ENCODE data around the gene SLC22A14.
"Not testable (repeated sequence)": the region's sequence is repeated elsewhere in the genome, so short reads cannot be mapped to it uniquely, and the experiment has no call there.

Gene SLC22A14, protein sequence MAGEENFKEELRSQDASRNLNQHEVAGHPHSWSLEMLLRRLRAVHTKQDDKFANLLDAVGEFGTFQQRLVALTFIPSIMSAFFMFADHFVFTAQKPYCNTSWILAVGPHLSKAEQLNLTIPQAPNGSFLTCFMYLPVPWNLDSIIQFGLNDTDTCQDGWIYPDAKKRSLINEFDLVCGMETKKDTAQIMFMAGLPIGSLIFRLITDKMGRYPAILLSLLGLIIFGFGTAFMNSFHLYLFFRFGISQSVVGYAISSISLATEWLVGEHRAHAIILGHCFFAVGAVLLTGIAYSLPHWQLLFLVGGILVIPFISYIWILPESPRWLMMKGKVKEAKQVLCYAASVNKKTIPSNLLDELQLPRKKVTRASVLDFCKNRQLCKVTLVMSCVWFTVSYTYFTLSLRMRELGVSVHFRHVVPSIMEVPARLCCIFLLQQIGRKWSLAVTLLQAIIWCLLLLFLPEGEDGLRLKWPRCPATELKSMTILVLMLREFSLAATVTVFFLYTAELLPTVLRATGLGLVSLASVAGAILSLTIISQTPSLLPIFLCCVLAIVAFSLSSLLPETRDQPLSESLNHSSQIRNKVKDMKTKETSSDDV

DNA sequence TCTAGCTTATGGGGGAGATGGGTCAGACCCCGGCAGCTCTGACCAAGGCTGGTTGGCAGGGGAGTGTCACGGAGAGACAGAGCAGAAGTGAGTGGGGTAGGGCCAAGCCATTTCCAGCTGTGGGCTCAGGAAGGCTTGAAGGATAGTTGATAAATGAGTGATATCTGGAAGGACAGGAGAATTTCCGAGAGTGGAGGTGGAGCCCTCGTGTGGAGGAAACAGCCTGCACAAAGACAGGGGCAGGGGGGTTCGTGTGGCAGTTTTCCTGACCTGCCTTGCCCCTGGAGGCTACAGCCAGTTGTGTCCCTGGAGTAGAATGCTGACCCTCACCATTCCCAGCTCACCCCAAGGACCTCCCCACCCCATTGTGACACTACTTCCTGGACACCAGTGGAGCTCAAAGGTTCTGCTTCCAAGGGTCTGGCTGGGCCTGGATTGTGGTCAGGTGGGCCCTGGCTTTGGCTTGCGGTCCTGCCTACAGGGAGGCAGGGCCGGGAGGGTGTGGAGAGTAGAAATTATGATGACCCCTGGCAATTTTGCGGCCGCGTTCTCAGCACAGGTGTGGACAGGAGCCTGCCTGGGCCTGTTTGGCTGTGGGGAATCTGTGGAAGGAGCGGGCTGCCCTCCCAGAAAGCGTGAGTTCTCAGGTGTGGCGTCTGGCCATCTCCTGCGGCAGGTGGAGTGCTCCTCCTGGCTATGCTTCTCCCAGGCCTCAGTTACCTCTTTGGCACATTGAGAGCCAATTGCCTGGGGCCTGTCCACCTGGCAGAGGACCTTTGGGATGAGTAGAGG lies at the start of gene SLC22A14:
Gene SLC22A14, plus strand, starts transcription at position 400 of the 792 bp plus-strand sequence. CDS start 23,733 bp downstream, outside the sequence.
- DNase-seq = no peak

DNA sequence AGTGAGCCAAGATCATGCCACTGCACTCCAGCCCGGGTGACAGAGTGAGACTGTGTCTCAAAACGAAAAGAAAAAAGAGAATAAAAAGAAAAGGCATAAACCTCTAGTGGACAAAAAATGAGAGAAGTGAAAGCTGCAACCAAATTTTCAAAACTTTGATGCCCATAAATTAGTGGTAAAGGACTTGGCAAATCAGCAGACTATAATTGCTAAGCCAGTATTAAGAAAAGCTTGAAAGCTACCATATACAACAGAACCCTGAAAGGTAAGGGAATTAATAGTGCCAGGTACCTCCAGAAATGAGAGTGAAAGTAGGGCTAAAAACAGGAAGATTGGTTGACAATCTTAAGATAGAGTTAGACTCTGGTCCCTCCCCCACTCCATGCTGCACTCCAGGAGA lies 49.4 kb upstream of the SLC22A14 start:
- DNase-seq = no peak

DNA sequence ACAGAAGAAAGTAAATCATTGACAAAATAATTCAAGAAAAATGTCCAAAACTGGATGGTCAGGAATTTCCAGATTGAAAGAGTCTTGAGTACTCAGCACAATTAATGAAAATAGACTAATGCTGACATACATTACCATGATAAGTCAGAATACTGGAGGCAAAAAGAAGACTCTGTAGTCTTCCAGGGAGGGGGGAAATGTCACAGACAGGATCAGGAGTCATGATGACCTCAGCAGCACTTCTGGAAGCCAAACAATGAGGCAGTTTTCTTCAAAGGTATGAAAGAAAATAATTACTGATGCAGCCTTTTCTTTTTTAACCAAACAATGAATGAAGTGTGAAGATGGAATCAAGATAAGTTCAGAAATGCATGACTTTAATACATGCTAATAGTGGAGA lies 46.6 kb upstream of the SLC22A14 start:
- DNase-seq = no peak

DNA sequence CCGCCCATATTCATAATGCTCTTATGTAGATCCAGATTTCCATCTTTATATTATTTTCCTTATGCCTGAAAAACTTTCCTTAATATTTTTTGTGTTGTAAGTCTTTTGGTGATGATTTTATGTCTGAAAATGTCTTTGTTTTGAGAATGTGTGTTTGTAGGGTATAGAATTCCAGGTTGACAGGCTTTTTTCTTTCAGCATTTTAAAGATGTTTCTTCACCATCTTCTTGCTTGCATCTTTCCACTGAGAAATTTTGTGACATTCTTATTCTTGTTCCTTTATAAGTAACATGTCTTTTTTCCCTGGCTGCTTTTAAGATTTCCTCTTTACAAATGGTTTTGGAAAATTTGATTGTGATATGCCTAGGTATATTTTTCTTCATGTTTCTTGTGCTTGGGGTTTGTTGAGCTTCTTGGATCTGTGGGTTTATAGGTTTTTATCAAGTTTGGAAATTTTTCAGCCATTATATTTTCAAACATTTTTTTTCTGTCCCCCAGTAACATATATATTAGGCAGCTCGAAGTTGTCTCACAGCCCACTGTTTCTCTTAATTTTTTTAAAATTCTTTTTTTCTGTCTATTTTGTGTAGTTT lies 43.6 kb upstream of the SLC22A14 start:
- DNase-seq = no peak

DNA sequence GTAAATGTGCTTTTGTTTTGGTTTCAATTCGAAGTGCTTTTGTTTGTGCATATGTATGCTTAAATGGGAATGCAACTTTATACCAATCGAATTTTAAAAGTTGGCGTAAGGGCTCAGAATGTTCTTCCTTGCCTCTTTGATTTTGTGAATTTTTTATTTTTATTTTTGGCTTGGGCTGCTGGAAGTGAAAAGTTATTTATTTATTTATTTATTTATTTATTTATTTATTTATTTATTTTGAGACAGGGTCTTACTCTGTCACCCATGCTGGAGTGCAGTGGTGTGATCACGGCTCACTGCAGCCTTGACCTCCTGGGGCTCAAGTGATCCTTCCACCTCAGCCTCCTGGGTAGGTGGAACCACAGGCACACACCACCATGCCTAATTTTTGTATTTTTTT lies 39.3 kb upstream of the SLC22A14 start:
- not testable (repeated sequence) for DNase-seq

DNA sequence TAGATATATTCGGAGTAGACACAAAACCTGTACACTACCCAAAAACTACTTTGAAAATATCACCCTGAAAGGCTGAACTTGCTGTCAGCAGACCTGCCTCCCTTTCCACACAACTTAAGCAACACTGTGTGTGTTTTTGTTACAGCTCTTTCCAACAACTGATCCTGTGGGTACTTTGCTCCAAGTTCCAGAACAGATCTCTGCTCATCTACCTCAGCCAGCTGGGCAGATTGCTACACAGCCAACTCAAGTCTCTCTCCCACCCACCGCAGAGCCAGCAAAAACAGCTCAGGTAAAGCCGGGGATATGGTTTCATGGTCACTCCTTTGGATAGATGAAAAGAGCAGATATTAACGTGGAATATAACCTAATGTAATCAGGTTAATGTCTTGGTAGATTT lies 36.2 kb upstream of the SLC22A14 start:
- DNase-seq = no peak

DNA sequence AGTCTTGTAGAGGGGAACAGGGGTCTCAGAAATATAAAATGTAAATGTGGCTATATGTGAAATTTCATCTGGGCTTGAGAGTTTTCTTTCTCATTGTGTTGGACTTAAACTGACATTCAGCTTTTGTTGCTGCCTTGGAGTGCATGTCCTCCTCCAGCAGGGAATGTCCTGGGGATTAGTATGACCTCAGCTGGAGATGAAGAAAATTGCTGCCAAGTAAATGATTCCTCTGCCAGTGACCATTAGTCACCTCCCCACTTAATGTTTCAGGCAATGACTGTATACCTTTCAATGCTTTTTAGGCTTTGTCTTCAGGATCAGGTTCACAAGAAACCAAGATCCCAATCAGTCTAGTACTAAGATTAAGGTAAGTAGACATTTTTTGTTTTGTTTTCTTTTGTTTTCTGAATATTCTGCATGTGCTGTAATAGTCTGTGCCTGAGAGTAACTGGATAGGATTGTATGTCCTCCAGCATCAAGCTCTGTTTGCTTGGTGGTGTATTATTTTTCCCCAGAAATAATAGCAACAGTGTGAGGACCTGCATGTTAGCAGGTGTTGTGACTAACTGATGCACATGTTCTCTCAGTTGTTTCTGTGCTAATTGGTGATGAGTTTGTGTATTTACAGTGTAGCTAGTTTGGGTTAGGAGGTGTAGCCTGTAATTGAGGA lies 34.6 kb upstream of the SLC22A14 start:
- no peak for DNase-seq

DNA sequence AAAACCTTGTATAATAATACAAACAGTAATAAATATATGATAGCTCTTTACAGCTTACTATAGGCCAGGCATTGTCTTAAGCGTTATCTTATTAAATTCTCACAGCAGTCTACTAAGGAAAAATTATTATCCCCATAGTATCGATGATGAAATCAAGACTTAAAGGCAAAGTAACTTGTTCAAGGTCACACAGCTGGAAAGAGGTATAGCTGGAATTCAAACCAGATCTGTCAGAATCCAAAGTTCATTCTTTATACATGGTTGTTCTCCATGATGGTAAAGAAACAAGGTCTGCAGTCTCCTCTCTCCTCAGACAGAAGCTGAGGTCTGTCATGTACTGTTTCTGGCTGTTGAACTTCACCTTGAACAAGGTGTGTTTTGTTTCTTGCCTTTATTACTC lies 31.9 kb upstream of the SLC22A14 start:
- no peak for DNase-seq

DNA sequence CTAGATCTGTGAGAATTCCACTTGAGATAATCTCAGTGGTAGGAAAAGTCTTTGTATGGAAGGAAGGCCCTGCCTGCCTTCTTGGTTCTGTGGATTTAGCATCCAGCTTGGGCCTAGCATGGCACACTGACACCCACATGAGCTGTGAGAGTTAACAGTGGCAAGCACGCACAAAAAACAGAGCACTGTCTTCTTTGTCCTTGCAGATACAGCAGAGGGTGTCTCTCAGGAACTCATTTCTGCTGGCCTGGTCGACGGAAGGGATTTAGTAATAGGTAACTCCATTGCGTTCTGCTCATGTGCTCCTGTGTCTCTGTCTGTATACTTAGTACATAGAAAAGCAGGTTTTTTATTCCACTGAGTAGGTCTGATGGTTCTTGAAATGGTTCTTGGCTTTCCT lies 30.9 kb upstream of the SLC22A14 start:
- DNase-seq = no peak

DNA sequence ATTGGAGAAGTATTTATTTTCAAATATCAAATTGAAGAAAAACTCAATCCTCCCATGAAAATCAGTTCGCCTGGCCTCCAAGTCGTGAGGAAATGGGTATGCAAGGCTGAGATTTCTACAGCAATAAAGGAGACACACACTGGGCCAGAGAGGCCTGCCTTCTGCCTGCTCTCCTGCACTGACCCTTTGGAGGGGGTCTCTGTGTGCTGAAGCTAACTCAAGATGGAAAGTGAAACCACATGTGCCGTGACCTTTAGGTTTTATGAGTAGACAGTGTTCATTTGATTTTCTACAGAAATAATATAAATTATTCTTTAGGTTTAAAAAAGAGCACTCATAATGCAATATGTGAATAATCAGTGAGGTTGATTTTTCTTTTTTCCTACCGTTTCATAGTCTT lies 28.4 kb upstream of the SLC22A14 start:
- DNase-seq = no peak

DNA sequence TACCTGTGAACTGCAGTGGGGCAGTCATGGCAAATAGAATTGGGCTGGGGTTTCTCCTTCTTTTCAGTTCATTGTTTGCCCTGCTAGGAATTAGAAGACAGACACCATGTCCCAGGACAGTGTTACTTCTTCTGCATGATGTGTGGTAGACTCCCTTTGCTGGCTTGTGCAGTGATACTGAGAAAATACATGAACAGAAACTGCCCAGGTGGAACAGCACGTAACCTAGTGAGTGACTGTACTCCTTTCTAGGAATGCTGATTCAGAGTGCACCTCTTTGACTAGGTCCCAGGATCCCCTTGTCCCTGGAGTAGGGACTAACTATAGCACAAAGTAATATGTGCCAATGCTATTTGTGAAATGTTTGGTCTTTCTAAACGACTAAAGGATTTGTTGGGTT lies 27.2 kb upstream of the SLC22A14 start:
- DNase-seq = no peak

DNA sequence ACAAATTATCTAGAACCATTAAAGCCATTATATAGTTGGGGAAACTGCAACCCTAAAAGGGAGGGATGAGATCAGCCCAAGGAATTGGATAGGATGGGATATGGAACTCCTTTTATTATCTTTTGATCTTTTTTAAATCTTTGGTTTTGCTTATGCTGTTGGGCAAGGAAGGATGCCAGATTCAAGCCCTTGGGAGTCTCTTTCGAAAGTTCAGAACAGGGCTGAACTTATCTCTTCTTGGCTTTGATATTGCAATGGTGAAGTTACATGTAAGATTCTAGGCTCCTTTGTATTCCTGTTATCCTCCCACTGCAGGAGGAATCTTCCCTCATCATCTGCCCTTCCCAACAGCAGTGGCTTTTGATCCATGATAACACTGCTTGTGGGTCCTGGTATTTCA lies 26.5 kb upstream of the SLC22A14 start:
- no peak for DNase-seq

DNA sequence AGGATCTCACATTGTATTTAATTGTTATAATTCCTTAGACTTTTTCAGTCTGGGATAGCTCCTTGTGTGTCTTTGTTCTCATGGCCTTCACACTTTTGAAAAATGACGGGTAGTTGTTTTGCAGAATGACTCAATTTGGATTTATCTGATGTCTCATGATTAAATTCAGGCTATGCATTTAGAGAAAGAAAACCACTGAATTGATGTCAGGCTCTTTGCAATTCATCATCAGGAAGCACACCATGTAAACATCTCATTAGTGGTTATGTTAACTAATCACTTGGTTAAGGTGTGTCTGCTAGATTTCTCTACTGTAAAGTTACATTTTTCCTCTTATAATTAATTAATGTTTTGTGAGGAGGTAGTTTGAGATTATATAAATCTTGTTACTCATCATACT lies 24.5 kb upstream of the SLC22A14 start:
- DNase-seq = no peak

DNA sequence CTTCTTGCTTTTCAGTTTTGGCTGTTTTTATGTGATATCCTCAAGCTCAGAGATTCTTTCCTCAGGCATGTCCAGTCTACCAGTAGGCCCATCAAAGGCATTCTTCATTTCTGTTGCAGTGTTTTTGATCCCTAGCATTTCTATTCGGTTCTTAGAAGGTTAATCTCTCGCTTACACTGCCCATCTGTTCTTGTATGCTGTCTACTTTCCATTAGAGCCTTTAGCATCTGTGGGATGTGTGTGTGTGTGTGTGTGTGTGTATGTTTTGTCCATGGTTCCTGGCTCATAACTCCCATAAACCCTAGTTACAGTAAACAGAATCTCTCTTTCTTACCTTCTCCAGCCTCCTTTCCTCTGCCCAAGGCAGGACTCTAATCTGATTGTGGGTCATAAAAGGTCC lies 21.6 kb upstream of the SLC22A14 start:
- DNase-seq = no peak

DNA sequence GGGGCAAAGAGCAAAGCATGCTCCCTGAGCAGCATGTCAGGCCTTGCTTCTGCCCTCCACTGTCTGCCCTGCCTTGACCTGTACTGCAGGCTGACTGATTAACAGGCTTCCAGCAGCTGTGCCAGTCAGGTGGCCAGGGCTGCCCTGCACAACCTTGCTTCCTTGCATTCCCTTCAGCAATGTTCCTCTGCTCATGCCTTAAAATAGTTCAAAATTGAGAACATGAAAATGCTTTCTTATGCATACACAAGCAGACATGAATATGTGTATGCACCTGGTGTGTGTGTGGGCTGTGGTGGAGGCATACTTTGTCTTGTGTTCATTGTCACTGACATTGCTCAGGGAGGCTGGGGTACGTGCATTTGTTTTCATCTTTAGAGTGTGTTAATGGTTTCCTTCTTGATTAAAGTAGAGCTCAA lies 17.7 kb upstream of the SLC22A14 start:
- no peak for DNase-seq

DNA sequence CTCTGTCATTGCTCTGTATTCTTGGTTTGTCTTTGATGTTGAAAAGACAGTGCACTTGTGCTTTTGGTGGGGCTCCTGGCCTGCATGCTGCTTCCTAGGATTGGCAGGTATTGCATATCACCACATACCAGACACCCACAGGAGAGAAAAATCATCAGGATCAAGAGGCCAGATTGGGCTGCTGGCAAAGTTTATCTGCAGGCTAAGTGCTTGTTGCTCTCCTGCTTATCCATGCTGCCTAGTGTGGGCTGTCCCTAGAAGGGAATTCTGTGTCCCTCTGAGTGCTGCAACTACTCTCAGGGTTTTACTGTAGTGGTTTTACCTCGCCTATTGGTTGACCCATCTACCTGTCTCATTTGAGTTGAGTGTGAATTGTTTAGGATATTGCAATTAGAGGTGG lies 17.3 kb upstream of the SLC22A14 start:
- no peak for DNase-seq

DNA sequence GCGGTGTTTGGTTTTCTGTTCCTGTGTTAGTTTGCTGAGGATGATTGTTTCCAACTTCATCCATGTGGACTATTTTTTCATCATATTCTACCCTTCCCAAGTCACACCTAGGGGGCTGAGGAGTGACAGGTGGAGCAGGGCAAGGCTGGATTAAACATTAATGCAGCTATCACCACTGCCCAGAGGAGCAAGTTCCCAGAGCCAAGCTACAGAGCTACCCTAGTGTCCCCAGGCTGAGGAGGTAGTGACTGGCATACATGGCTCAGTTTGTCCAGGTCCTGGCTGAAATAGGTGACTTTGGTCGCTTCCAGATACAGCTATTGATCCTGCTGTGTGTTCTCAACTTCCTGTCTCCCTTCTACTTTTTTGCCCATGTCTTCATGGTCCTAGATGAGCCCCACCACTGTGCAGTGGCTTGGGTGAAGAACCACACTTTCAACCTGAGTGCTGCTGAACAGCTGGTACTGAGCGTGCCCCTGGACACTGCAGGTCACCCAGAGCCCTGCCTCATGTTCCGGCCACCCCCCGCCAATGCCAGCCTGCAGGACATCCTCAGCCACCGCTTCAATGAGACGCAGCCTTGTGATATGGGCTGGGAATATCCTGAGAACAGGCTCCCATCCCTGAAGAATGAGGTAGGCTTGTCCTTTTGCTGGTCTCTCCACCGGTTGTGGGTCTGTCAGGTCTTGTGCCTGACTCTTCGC lies 16.3 kb upstream of the SLC22A14 start, which contains the start of gene SLC22A13:
Gene SLC22A13, plus strand, starts transcription at position 209 of the 704 bp plus-strand sequence. Its CDS starts 49 bp downstream, at position 258.
- no peak for DNase-seq

DNA sequence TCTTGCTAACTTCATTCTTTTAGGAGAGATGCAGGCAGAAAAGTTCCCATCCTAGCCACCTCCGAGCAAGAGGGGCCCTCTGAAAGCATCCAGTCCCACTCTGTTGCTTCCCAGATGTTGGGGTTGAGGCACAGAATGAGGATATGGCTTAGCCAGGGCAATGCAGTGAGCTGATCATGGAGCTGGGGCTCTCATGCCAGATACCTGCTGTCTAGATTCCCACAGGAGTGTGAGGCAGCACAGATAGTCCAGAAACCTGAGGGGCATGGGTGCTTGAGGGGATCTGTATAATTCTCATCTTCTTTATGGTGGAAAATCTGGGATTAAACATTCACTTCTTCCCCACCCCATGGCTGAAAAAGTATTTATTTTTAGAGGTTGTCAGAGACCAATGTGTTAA lies 15.3 kb upstream of the SLC22A14 start:
- DNase-seq = no peak

DNA sequence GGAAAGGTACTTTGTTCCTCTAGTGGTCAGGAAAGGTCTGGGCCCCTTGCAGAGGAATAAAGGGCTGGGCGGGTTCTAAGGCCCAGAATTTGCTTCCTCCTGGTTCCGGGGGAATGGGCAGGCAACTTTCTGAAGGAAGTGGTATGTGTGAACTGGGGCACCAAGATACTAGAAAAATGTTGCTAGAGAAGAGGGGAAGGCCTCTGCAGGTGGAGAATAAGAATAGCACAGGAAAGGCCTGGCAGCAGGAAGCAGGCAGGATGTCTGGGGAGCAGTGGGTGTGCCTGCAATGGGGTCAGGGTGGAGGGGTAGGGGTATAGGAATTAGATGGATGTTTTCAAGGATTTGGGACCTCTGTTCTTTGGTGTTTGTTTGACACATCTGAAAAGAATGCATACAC lies 14.4 kb upstream of the SLC22A14 start:
- no peak for DNase-seq

DNA sequence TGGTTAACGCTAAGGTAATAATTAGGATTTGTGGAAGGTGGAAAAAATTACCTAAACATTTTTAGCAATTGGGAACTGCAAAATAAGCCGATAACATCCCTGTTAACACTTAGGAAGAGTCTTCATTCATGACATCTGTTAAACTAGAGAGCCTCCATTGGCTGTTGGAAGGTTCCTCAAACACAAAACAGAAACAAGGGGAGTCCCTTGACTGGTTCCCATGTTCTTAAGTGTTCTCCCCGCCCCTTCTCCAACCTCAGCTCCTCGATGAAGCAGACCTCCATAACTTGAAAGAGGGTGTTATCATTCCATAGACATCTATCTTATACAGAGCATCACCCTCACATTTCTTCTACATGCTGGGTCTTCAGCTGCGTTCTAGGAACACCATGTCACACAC lies 14.0 kb upstream of the SLC22A14 start:
- no peak for DNase-seq

DNA sequence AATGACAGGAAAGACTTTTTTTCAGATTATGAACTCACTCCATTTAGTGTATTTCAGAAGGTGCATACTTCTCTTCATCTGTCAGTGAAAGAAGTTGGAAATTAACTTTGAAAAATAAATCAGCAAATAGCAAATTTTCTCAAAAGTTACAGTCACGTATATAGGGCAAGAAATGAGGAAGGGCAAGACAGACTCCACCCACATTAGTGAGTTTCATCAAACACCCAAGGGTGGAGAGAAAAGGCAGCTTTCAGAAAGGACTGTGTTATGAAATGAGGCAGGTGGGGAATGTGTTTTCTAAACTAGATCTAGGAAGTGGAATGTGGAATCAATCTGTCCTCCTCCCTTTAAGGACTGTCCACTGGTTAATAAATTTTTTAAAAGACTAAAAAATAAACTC lies 13.6 kb upstream of the SLC22A14 start:
- DNase-seq = no peak

DNA sequence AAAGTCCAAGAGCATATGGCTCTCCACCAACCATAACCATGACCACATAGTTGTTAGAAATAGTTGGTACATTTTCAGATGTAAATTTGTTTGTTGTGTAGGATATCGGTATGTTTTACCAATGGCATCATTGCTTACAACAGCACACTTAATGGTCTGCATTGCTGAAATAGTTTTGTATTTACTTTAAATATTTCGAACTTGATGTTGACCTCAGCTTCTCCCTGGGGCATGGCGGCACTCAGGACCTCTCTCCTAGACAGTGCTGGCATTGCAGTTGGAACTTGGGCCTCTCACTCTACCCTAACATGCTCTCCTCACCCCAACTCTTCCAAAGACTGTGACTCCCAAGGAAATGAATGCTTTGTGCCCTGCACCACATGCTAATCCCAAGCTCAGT lies 11.5 kb upstream of the SLC22A14 start:
- no peak for DNase-seq
